ENCODE data around the gene MRPL37.
"Not testable (repeated sequence)": the region's sequence is repeated elsewhere in the genome, so short reads cannot be mapped to it uniquely, and the experiment has no call there.

Gene MRPL37

DNA sequence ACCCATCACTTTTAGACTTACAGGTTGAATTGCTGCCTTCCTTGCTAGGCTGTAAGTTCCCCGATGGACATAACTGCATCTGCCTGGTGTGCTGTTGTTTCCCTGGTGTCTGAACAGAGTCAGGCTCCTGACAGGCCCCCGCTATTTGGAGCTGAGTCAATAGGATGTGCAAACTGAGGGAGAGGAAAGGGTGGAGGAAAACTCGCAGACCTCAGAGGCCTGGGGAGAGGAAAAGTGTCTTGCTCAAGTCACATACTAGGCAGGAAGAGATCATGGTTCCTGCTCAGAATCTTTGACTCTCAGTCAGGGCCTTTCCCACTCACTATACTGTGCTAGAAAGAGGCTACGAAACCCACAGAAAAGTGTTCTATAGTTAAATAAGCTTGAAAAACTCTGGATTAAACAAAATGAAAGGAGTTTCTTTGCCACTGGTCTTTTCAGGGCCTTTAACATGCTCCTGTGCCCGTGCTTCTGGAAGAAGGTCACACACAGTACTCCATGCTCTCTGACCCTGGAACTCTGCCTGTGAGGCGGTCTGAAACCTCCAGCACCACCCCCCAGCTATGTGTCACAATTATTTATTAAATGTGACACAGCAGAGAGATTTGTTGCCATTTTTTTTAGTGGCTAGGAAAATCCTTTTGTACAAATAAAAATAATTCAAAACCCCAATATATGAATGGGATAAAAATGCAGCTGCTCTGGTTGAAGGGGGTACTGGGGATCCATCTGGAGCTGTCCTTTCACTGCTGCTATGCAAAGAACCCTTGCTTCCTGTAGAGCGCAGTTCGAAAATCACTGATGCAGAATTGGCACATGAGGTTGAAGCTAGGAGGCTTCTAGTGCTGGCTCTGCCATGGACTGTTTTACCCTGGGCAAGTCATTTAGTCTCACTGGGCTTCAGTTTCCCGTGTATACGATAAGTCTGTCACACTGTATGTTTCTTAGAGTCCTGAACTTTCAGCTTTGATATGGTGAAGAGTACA is 27.1 kb upstream of the MRPL37 start:
- DNase-seq (ENCODE audit: low read depth in 2 of 2): no peak

DNA sequence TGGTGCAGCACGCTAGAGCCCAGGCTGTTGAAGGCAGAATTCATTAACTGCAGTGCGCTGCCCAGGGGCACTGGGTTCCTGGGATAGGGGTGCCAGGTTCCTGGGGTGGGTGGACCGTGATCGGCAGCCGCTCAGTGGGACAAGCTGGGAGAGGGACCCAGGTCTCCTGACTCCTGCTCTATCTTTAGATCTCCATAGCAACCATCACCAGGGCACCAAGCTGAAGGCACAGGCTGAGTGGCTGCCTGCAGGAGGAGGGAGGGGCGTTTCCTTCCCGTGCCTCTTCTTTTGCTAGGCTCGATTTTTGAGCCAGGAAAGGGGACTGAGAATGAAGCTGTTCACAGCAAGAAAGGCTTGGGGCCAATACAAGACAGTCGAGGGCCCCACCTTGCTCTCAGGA is 26.3 kb upstream of the MRPL37 start:
- no peak for DNase-seq (ENCODE audit: low read depth in 2 of 2)

DNA sequence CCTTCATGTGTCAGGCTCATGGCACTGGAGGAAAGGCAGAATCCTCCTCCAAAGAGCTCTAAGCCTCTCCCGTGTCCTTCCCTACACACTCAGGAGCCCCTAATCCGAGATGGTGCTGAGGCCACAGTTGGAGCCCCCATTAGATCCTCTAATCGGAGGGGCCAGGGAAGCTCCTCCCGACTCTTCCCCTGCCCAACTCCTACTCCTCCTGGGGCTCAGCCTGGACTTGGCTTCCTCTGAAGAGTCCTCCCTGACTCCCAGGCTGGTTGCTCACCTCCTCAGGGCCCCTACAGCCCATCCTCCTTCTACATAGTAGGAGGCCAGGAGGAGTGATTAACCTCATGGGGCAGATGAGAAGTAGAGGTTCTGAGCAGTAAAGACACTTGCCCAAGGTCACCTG is 25.9 kb upstream of the MRPL37 start:
- no peak for DNase-seq (ENCODE audit: low read depth in 2 of 2)

DNA sequence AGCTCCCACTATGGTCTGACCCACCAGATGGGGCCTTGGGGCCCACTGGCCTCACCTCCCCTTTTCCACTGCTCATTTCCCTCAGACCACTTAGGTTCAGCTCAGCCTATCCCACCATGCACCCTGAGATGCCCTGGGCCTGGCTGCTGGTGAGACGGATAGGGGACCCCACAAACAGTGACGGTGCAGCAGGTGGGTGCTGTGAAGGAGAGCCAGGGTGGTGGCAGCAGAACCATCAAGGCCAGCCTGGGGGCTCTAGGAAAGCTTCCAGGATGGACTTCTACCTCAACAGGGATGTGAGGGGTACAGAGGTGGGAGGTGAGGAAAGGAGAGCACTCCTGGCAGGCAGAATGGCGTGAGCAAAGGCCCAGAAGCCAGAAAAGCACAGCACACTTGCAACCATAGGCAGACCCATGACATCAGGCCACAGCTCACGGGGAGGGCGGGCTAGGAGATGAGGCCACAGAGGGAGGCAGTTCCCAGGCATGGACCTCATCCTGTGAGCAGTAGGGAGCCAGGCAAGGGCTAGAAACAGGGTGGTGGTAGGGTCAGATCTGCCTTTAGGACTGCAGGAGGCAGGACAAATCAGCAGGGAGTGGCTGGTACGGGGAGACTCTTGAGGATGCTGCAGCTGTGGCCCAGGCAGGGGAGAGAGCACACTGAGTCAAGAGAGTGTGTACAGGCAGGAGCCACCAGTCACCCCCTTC is 23.2 kb upstream of the MRPL37 start:
- DNase-seq (ENCODE audit: low read depth in 2 of 2): no peak

DNA sequence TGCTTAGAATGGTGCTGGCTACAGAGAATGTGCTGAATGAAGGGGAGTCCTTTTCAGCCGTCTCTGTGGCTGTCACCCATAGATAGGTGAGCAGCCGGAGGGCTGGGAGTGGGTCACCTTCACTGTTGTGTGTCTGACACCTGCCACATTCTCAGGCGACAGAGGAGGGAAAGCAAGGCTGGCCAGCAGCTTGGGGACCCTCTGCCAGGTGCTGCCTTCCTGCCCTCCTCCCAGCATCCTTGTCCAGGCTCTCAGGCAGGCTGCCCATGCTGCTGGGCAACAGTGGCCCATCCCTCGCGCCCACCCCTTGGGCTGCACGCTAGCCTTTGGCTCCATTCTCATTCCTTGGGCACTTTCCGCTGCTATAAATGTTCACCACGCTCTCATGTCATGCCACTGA is 22.2 kb upstream of the MRPL37 start:
- DNase-seq (ENCODE audit: low read depth in 2 of 2): no peak

DNA sequence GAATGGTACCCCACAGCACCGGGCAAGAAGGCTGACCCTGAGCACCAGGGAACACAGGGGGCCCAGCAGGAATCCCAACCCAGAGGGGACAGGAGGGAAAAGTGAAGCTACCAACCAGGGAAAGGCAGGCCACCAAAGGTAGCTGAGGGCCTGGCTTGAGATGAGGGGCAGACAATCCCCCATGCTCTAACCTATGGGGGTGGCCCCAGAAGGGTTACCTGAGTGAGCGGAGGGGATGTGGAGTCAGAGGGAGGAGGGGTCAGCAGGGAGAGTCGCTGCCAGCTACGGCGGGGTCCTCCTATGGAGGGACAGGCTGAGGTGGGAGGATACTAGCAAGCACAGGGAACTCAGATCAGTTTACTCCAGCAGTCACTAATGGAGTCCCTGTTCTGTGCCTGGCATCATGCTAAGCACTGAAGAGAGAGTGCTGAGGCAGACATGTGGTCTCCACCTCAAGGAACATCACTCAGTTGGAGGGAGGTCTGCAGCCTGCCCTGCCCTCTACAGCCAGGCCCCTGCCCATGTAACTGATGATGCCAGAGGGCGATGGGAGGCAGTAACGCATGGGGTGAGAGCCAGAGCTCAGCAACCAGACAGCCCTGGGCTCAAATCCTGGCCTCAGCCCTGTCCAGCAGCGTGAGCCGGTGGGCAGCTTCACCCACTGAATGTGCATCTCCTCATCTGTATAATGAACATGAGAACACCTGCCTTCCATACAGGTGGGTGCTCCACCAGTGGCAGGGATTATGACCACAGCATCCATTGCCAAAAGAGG is 21.5 kb upstream of the MRPL37 start:
- no peak for DNase-seq (ENCODE audit: low read depth in 2 of 2)

DNA sequence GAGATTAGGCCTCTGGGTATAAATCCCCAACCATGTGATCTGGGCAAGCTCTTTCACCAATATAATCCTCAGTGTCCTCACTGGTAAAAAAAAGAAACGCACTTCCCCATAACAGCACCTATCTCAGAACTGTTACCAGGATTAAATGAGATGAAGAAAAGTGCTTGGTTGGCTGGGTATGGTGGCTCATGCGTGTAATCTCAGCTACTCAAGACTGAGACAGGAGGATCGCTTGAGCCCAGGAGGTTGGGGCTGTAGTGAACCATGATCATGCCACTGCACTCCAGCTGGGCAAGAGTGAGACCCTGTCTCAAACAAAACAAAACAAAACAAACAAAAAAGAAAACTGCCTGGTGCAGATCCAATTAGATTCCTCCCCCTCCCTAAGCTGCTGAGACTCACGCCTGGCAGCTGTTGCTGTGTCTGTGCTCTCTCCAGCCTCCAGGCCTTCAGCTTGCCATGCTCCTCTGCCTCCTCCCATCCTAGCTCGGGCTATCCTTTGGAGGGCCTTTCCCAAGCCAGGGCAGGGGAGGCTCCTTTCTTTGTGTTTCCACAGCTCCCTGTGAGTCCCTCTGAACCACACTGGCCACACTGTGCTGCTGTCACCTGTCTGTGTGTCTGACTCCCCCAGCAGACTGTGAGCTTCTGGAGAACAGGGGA is 19.1 kb upstream of the MRPL37 start:
- no peak for DNase-seq (ENCODE audit: low read depth in 2 of 2)

DNA sequence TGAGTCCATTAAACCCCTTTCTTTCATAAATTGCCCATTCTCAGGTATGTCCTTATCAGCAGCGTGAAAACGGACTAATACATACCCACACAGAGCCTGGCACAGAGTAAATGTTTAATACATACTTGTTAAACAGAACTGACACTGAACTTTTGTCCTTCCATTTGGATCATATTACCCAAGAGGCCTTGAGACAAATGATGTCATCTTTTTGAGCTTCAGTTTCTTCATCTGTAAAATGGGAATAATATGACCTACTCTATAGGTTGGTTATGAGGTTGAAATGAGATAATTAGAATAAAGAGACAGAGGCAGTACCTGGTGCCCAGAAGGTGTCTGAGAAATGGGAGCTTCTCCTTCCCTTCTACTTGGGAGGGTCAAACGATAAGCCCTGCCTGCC is 13.9 kb upstream of the MRPL37 start:
- no peak for DNase-seq (ENCODE audit: low read depth in 2 of 2)

DNA sequence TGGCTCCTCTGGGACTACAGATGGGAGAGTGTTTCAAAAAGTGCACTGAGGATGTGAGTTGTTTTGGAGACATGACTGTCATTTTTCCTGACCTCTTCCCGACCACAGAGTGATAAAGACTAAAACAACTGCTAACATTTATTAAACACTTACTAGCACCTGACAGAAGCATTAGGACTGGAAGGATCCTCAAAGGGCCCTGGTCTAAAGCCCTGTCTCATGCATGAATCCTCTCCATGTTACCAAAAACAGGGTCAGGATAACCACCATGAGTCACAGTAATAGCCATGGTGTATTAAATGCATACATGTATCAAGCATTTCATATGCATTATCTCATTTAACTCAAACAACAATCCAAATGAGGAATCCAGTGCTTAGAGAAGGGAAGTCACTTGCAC is 11.7 kb upstream of the MRPL37 start:
- no peak for DNase-seq (ENCODE audit: low read depth in 2 of 2)

DNA sequence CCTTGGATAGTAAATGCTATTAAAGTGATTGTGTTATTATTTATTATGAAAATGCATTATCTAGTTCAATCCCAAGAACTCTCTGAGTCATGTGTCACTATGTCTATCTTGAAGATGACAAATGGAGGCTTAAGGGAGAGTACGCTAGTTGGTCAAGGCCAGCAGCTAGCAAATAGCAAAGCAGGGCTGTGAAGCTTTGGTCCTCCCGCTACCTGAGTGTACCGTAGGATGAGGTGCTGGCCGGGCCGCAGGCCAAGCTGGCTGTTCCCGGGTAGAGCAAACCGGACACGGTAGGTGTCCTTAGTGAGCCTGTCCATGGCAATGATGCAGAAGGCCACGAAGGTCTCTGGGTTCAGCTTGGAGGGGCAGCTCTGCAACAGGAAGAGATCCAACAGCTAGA is 9.4 kb upstream of the MRPL37 start:
- no peak for DNase-seq (ENCODE audit: low read depth in 2 of 2)

DNA sequence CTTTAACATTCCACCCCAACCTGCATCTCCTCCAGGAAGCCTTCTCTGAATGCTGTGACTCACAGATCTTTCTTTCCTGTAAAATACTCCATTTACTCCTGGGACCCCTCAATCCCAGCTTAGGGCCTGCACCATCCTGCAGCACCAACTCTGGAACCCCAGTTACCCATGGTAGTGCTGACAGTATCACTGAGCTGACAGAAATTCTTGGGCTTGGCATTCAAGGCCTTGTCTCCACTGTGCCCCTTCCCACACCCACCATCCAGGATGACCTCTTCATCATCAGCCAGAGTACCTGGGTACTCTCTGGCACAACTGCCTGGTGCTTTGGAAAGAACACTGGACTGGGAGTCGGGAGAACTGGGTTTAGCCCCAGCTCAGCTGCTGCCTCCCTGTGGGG is 8.4 kb upstream of the MRPL37 start:
- no peak for DNase-seq (ENCODE audit: low read depth in 2 of 2)

DNA sequence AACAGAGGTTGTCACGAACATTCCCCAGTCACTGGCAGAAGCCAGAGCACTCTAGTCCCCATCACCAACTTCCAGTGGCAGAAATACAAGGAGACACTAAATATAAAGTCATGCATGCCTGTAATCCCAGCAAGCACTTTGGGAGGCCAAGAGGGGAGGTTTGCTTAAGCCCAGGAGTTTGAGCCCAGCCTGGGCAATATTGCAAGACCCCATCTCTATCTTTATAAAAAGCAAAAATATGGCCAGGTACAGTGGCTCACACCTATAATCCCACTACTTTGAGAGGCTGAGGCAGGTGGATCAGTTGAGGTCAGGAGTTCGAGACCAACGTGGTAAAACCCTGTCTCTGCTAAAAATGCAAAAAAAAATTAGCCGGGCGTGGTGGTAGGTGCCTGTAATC is 6.5 kb upstream of the MRPL37 start:
- no peak for DNase-seq (ENCODE audit: low read depth in 2 of 2)

DNA sequence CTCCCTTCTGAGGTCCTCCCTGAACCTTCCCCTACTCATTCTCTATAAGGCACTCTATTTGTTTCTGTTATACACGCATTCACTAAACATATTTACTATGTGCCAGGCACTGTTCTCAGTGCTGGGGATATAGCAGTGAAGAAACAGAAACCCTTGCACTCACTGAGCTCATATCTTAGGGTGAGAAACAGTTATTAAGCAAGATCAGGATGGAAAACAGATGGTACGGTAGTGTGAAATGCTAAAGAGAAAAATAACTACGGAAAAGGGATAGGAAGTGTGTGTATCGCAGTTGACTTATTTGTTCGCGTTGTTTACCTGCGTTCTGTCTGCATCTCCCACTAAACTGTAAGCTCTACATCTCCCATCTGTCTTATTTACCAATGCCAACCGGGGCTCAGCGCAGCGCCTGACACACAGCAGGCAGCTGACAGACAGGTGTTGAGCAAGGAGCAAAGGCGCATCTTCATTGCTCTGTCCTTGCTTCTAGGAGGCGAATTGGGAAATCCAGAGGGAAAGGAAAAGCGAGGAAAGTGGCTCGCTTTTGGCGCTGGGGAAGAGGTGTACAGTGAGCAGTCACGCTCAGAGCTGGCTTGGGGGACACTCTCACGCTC is 709 bp upstream of the MRPL37 start:
- DNase-seq (ENCODE audit: low read depth in 2 of 2): no peak

DNA sequence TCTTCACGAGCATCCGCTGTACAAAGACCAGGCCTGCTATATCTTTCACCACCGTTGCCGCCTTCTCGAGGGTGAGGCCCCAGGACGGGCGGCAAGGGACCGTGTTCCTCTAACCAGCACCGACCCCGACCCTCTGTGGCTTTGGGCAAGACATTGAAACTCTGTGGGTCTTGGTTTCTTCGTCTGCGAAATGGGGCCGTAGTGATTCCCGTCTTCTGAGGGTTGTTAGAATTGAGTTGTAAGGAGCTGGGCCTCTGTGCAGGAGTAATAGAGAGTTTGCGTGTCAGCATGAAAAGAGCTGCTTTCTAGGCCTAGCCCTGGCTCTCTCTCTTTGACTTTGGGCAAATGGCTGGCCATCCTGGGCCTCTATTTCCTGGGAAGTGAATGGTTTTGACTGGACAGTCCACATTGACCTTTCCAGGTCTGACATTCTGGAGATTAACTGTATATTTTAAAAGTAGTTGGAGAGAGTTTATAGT is 591 bp downstream of the MRPL37 start:
- DNase-seq (ENCODE audit: low read depth in 2 of 2): no peak

DNA sequence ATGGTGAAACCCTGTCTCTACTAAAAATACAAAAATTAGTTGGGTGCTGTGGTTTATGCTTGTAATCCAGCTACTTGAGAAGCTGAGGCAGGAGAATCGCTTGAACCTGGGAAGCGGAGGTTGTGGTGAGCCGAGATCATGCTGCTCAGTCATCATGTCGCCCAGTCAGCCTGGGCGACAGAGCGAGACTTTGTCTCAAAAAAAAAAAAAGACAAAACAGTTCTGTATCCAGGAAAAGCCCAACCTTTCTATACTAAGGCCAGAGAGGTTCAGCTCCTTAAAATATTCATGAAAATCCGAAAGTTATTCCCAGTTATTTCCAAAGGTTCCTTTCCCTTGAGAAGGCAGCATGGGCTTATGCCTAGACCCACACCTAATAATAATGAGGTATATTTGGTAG is 4.2 kb downstream of the MRPL37 start:
- DNase-seq (ENCODE audit: low read depth in 2 of 2): no peak

DNA sequence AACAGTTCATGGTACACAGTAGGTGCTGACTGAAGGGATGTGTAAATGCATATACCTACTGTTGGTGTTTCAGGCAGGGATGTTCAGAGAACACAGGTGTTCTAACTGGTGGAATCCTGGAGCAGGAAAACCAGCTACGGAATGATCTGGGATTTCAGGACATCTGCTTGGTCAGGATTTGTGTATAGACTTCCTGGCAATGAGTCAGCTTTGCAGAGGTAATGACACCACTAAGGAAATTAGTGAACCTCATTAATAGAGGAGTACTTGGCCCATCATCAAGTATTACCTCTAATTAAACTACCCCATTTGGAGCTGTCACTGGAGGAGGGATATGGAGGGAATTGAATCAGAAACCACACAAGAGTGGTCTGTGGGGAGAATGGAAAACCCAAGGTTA is 7.3 kb downstream of the MRPL37 start:
- no peak for DNase-seq (ENCODE audit: low read depth in 2 of 2)

DNA sequence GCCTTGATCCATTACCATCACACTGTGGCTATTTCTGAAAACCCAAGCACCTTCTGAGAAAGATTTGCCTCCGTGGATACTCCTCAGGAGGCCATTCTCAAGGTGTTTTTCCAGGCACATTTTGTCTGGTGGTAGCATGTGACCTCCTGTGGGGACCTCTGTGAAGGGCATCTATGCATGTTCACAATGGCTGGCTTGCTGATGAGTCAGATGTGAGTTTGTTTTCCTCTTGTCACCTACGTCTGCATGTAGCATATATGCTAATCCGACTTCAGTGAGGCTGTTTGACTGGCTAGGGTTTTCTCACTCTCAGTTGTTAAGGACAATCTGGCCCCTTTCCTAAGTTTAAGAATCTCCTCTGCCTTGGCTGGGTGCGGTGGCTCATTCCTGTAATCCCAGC is 7.9 kb downstream of the MRPL37 start:
- DNase-seq (ENCODE audit: low read depth in 2 of 2): not testable (repeated sequence)

DNA sequence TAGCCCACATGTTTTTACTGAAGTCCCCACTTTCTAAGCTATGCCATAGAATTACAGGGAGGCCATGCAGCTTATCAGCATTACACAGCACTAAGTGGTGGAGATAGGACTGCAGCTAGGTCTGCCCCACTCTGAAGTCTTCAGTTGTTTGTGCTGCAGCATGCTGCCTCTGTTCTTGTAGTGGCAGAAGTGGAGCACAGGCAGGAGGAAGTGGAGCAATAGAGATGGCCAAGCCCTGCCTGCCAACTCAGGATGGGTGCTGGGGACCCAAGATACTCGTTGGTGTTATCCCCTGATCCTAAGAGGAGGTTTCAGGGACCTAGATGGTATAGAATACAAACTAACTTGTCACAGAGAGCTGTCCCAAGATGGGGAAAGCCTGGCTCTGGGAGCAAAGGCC is 12.9 kb downstream of the MRPL37 start:
- DNase-seq (ENCODE audit: low read depth in 2 of 2): no peak

DNA sequence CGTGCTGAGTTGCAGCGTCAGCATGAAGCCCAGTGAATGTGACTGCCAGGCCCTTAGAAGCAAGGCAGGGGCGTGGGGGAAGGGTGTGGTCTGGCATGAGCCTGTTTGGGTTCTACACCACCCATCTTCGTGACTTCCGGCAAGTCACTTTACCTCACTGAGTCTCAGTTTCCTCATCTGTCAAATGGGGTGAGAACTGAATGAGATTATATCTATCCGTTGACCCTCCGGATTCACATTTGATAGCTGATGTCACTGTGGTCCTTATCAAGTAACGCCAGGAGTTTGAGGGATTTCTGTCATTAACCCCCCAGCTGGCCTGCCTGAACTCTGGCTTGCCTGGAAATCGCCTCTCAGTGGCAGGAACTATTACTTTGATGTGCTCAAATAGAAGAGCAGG is 15.6 kb downstream of the MRPL37 start:
- no peak for DNase-seq (ENCODE audit: low read depth in 2 of 2)

DNA sequence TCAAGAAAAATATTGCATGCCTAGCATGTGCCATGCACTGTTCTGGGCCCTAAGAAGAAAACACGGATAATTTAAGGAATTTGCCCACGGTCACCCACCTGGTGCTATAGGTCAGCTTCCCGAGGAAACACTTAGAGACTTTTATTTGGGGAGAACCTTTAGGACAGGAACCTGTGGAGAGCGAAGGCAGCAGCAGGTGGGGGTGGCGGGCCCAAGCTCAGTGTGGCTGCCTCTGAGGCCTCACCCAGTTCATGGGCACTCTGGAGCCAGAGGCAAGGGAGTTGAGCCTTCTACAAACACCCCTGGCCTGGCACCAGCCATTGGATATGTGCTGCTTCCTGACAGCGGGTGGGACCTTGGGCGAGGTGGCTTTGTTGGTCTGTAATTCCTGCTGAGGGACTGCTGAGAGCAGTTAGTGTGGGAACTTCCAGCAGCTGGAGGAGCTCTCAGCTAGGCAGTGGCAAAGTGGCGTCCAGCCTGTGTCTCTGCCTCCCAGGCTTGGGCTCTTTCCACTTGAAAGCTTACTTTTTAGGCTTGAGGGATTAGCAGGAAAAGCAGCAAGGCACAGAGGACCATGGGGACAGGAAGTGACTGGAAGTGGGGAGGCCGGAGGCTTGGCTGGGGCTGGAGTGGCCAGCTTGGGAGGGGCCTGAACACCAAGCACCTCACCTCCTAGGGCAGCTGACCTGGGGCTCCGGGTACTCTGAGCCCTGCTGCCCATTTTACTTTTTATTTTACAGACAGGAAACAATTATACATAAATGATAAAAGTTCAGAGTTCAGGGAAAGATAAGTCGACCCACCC is 19.1 kb downstream of the MRPL37 start:
- DNase-seq (ENCODE audit: low read depth in 2 of 2): no peak

DNA sequence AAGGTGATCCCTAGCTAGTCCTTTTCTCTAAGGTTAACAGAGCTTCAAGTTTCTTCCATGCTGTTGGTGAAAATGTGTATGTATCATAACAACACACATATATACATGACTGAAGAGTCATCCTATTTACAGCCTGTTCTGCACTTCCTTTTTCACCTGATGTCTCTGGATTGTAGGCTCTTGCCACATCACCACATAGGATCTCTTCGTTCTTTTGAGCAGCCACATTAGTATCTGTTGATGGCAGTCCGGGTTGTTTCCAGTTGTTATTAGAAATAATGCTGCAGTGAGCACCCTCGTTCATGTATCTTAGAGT is 19.7 kb downstream of the MRPL37 start:
- DNase-seq (ENCODE audit: low read depth in 2 of 2): no peak
